Tibial nerve (tissue), 4 donors: ENCODE results near the gene VWF.

ENCODE experiments used
- CTCF ChIP-seq, 5 experiments: fragments of 200-600 bp in 3 of 5; fragments of 450-650 bp in 2 of 5; sonication (generic) in 3 of 5; IDR thresholded peaks; one replicate each; pipeline ENCODE4 v1.5.1; 2016 to 2019; ENCODE audit warnings: antibody characterized with exemption in 5 of 5, mild to moderate bottlenecking in 3 of 5, moderate library complexity in 2 of 5
- EP300 ChIP-seq, 2 donors: sonication (generic); formaldehyde crosslinking; IDR thresholded peaks; one replicate each; pipeline ENCODE4 v1.6.1; 2017; ENCODE audit warnings: antibody characterized with exemption in 2 of 2, mild to moderate bottlenecking in 1 of 2
- POLR2A ChIP-seq, 2 donors: fragments of 450-650 bp; IDR thresholded peaks; one replicate each; pipeline ENCODE4 v1.6.1; 2017; ENCODE audit warnings: antibody characterized with exemption in 2 of 2, mild to moderate bottlenecking in 2 of 2, moderate library complexity in 2 of 2

DNA sequence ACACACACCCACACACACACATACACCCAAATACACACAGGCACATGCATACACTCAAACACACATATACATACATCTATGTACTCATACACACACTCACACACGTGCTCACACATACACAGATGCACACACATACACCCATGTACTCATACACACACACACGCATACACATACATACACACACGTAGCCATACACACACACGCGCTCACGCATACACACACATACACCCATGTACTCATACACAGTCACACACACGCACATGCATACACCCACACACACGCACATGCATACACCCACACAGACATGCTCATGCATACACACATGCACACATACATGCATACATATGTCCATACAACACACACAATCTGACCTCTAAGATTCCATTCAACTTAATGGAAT, 91.7 kb downstream of the VWF start:
- no peak for TF ChIP-seq CTCF (IDR thresholded peaks at IDR 0.05)
- no peak for TF ChIP-seq POLR2A (IDR thresholded peaks at IDR 0.05)
- no peak for TF ChIP-seq EP300 (IDR thresholded peaks at IDR 0.05)
